Breast epithelium (tissue), 4 donors: ENCODE data around the gene THSD4. TPM values are rescaled to one million over a fixed set of nuclear protein-coding genes. Genes with fewer than 3 reads are reported as not detected.

Experiments used
- DNase-seq, 2 donors: peaks; one replicate each; pipeline ENCODE4 v3.0.0-alpha.2; 2019; ENCODE audit warnings: low spot score in 2 of 2
- H3K27ac ChIP-seq, 2 donors: fragments of 200-600 bp; sonication (generic) in 1 of 2; one replicate each; pipeline ENCODE4 v1.5.1; 2016 to 2019; ENCODE audit warnings: mild to moderate bottlenecking in 1 of 2
- H3K27me3 ChIP-seq, 2 donors: fragments of 200-600 bp; sonication (generic) in 1 of 2; one replicate each; pipeline versions ENCODE4 v1.5.1 to v1.6.0; 2017 to 2019; ENCODE audit warnings: control low read depth in 1 of 2, mild to moderate bottlenecking in 1 of 2
- H3K36me3 ChIP-seq: fragments of 200-600 bp; one replicate; pipeline ENCODE4 v1.5.1; 2019
- H3K4me1 ChIP-seq, 2 donors: fragments of 200-600 bp; sonication (generic); one replicate each; pipeline ENCODE4 v1.5.1; 2016 to 2019; ENCODE audit warnings: control low read depth in 1 of 2
- H3K4me3 ChIP-seq, 3 donors: fragments of 200-600 bp; sonication (generic); 1 replicate in 2 of 3; 2 replicates in 1 of 3; pipeline ENCODE4 v1.5.1; 2016 to 2019; ENCODE audit warnings: mild to moderate bottlenecking in 3 of 3, moderate library complexity in 2 of 3
- H3K9me3 ChIP-seq, 2 donors: fragments of 200-600 bp; sonication (generic) in 1 of 2; one replicate each; pipeline ENCODE4 v1.5.1; 2016 to 2019; ENCODE audit warnings: control low read depth in 1 of 2
- CTCF ChIP-seq, 3 donors: fragments of 450-650 bp; IDR thresholded peaks; one replicate each; pipeline ENCODE4 v1.5.1; 2016 to 2017; ENCODE audit warnings: antibody characterized with exemption in 3 of 3, mild to moderate bottlenecking in 3 of 3, moderate library complexity in 3 of 3
- POLR2A ChIP-seq: fragments of 450-650 bp; IDR thresholded peaks from one replicate; pipeline ENCODE4 v1.6.1; 2016; ENCODE audit warnings: antibody characterized with exemption, mild to moderate bottlenecking, moderate library complexity
- POLR2AphosphoS5 ChIP-seq, 3 donors: sonication (generic); formaldehyde crosslinking; IDR thresholded peaks; one replicate each; pipeline ENCODE4 v1.6.1; 2017; ENCODE audit warnings: antibody characterized with exemption in 3 of 3
- intact Hi-C: fragments of 100-400 bp; cut with DNase I; formaldehyde crosslinking; loops from one replicate; pipeline ENCODE4 v1.15.1; 2023; ENCODE audit warnings: low total_unique reads
- total RNA-seq, 3 donors: library from RNA; depleted of rRNA; stranded (reverse); fragments of >200 nt; gene quantifications; one replicate each; pipeline ENCODE4 v1.1.0, GENCODE V29; 2016

Gene THSD4
- total RNA-seq, 3 donors from 2014 or later = 0.64 to 58.7 (median 41.3) TPM

GRCh38 chr15:71304681-71305080 is 189.4 kb downstream of the THSD4 start:
- Histone ChIP-seq H3K9me3 (no peaks in the 10 kb centered on the region), H3K4me3 (no peak overlapping the region), H3K36me3 (no peaks in the 10 kb centered on the region), H3K27me3 (no peaks in the 10 kb centered on the region), H3K4me1 (peaks cover 0 to 10% of the 10 kb centered on the region in 2 donors), H3K27ac (peak overlapping the region; percentile 11 to 32)
- intact Hi-C loops = no loop called here
- no peak for DNase-seq
- no peak for TF ChIP-seq POLR2AphosphoS5 (IDR thresholded peaks at IDR 0.05)
- TF ChIP-seq CTCF (IDR thresholded peaks at IDR 0.05) = no peak
- TF ChIP-seq POLR2A = no peak

GRCh38 chr15:71306538-71306937 is 191.3 kb downstream of the THSD4 start:
- Histone ChIP-seq H3K9me3 (no peaks in the 10 kb centered on the region), H3K36me3 (no peaks in the 10 kb centered on the region), H3K27me3 (no peaks in the 10 kb centered on the region), H3K4me3 (no peak overlapping the region), H3K4me1 (peaks cover 0 to 9% of the 10 kb centered on the region in 2 donors), H3K27ac (no peak overlapping the region)
- DNase-seq = no peak
- TF ChIP-seq POLR2A (no peak), POLR2AphosphoS5 (IDR thresholded peaks at IDR 0.05) (no peak), CTCF (IDR thresholded peaks at IDR 0.05) (no peak)
- intact Hi-C loops = no loop called here

GRCh38 chr15:71312194-71312708 is 197.0 kb downstream of the THSD4 start:
- no peaks in the 10 kb centered on the region for H3K9me3 ChIP-seq
- intact Hi-C loops = no loop called here
- no peak overlapping the region for H3K4me3 ChIP-seq
- H3K4me1 ChIP-seq = no peaks in the 10 kb centered on the region
- no peaks in the 10 kb centered on the region for H3K36me3 ChIP-seq
- TF ChIP-seq POLR2AphosphoS5 (IDR thresholded peaks at IDR 0.05) = no peak
- TF ChIP-seq POLR2A = no peak
- TF ChIP-seq CTCF (IDR thresholded peaks at IDR 0.05) = no peak
- no peak overlapping the region for H3K27ac ChIP-seq
- no peaks in the 10 kb centered on the region for H3K27me3 ChIP-seq
- no peak for DNase-seq

GRCh38 chr15:71312731-71313460 is 197.6 kb downstream of the THSD4 start:
- no peak overlapping the region for H3K27ac ChIP-seq

More at GRCh38 chr15:71312731-71313460, 197.6 kb downstream of the THSD4 start:
- no peaks in the 10 kb centered on the region for H3K9me3 ChIP-seq
- TF ChIP-seq POLR2AphosphoS5 (IDR thresholded peaks at IDR 0.05) = no peak
- no peak for TF ChIP-seq POLR2A
- no peak for TF ChIP-seq CTCF (IDR thresholded peaks at IDR 0.05)
- DNase-seq = no peak
- intact Hi-C loops = no loop called here
- no peaks in the 10 kb centered on the region for H3K4me1 ChIP-seq
- no peaks in the 10 kb centered on the region for H3K27me3 ChIP-seq
- no peak overlapping the region for H3K4me3 ChIP-seq
- H3K36me3 ChIP-seq = no peaks in the 10 kb centered on the region
